ENCODE measurements around the gene TARS1. TPM values are rescaled to one million over a fixed set of nuclear protein-coding genes. Genes with fewer than 3 reads are reported as not detected.
"Not testable (repeated sequence)": the region's sequence is repeated elsewhere in the genome, so short reads cannot be mapped to it uniquely, and the experiment has no call there.

Gene TARS1
- total and polyA plus RNA-seq, 5 experiments from 2014 or later, result 50.1 to 189 (median 58.0) TPM

DNA sequence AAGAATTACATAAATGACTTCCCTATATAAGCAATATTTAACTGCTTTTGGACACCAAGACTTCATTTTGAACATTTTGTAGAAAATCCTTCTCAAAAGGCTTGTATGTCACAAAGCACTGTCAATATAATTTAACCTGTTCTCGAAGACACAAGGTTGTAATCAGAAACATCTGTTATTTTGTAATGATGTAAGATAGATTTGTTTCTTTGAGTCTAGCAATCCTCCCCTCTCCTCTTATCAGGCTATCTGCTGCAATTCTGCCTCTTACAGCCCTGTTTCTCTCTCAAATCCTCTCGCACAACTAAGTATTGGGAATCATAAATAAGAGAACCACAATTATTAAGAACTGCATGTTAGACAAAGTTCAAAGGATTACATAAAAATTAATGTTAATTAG is 18.6 kb upstream of the TARS1 start:
- DNase-seq, result no peak
- Mint-ChIP-seq H3K36me3 (no peaks in the 10 kb centered on the region), H3K9me3 (no peaks in the 10 kb centered on the region), H3K4me1 (no peaks in the 10 kb centered on the region), H3K4me3 (no peak overlapping the region), H3K27me3 (peaks cover 0 to 18% (median 9%) of the 10 kb centered on the region in 5 donors), H3K27ac (no peak overlapping the region)
- POLR2A ChIA-PET, result no interaction called here
- ATAC-seq, result no peak

GRCh38 chr5:33423018-33423630 is 17.6 kb upstream of the TARS1 start:
- Mint-ChIP-seq H3K4me3 (no peak overlapping the region), H3K9me3 (no peaks in the 10 kb centered on the region), H3K4me1 (no peaks in the 10 kb centered on the region), H3K36me3 (no peaks in the 10 kb centered on the region), H3K27me3 (peaks cover 4 to 24% (median 15%) of the 10 kb centered on the region in 5 donors), H3K27ac (no peak overlapping the region)
- POLR2A ChIA-PET, result no interaction called here
- no peak for ATAC-seq
- peak in 1 of 10 donors; percentile 5 for DNase-seq

DNA sequence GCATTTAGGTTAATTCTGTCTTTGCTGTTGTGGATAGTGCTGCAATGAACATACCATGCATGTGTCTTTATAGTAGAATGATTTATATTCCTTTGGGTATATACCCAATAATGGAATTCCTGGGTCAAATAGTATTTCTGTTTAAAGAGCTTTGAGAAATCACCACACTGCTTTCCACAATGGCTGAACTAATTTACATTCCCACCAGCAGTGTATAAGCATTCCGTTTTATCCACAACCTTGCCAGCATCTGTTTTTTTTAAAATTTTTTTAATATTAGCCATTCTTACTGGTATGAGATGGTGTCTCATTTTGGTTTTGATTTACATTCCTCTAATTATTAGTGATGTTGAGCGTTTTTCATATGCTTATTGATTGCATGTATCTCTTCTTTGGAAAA is 15.5 kb upstream of the TARS1 start:
- POLR2A ChIA-PET, result no interaction called here
- peaks cover 5 to 31% (median 24%) of the 10 kb centered on the region in 5 donors for H3K27me3 Mint-ChIP-seq
- DNase-seq (no peak), ATAC-seq (no peak)
- no peaks in the 10 kb centered on the region for H3K36me3 Mint-ChIP-seq
- no peak overlapping the region for H3K27ac Mint-ChIP-seq
- H3K4me3 Mint-ChIP-seq, result no peak overlapping the region
- no peaks in the 10 kb centered on the region for H3K4me1 Mint-ChIP-seq
- H3K9me3 Mint-ChIP-seq, result peaks cover 0 to 2% (median 0%) of the 10 kb centered on the region in 9 donors

GRCh38 chr5:33430983-33431382 is 9.8 kb upstream of the TARS1 start:
- DNase-seq (no peak), ATAC-seq (no peak)
- Mint-ChIP-seq H3K9me3 (peaks cover 0 to 2% (median 0%) of the 10 kb centered on the region in 9 donors), H3K4me3 (no peak overlapping the region), H3K27me3 (peaks cover 5 to 28% (median 20%) of the 10 kb centered on the region in 5 donors), H3K36me3 (no peaks in the 10 kb centered on the region), H3K27ac (no peak overlapping the region), H3K4me1 (peaks cover 0 to 6% (median 5%) of the 10 kb centered on the region in 4 donors)
- POLR2A ChIA-PET, result interaction anchor here (0.5 kb wide), 1 partner anchor 531 kb away, joined by 3 read pairs; no protein-coding TSS in a partner anchor

- DNase-seq (no peak), ATAC-seq (no peak)
- H3K4me1 Mint-ChIP-seq, result peaks cover 0 to 10% (median 7%) of the 10 kb centered on the region in 4 donors
- no peak overlapping the region for H3K27ac Mint-ChIP-seq
- H3K9me3 Mint-ChIP-seq, result peaks cover 0 to 2% (median 0%) of the 10 kb centered on the region in 9 donors
- POLR2A ChIA-PET, result no interaction called here
- H3K27me3 Mint-ChIP-seq, result peaks cover 2 to 12% (median 5%) of the 10 kb centered on the region in 5 donors
- no peak overlapping the region for H3K4me3 Mint-ChIP-seq
- no peaks in the 10 kb centered on the region for H3K36me3 Mint-ChIP-seq
Observed at GRCh38 chr5:33432656-33433055, 8.1 kb upstream of the TARS1 start.

- H3K9me3 Mint-ChIP-seq, result peaks cover 0 to 2% (median 0%) of the 10 kb centered on the region in 9 donors
- peaks cover under 1 to 6% (median 2%) of the 10 kb centered on the region in 5 donors for H3K27me3 Mint-ChIP-seq
- H3K4me1 Mint-ChIP-seq, result peaks cover 0 to 11% (median 9%) of the 10 kb centered on the region in 4 donors
- POLR2A ChIA-PET, result no interaction called here
- H3K27ac Mint-ChIP-seq, result no peak overlapping the region
- DNase-seq (no peak), ATAC-seq (no peak)
- H3K4me3 Mint-ChIP-seq, result no peak overlapping the region
- H3K36me3 Mint-ChIP-seq, result no peaks in the 10 kb centered on the region
Observed at GRCh38 chr5:33433303-33434240, 7.2 kb upstream of the TARS1 start.

DNA sequence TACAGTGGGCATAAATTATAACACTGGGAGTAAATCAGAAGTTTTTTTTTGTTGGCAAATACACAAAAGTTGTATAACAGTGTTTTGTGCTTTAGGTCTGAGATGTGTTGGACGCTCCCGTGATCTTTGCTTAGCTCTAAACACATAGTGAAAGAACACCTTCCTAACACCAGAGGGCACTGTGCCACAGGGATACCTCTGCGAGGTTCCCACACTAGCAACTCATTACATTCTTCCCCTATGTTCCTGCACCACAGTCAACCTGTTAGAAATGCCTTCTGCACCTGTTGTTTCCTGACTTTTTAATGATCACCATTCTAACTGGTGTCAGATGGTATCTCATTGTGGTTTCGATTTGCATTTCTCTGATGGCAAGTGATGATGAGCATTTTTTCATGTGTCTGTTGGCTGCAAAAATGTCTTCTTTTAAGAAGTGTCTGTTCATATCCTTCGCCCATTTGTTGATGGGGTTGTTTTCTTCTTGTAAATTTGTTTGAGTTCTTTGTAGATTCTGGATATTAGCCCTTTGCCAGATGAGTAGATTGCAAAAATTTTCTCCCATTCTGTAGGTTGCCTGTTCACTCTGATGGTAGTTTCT is 4.8 kb upstream of the TARS1 start:
- peak overlapping the region in 3 of 10 donors; percentile 1 to 49 (median 22) for H3K27ac Mint-ChIP-seq
- peak; percentile 34 to 46 for ATAC-seq
- H3K4me3 Mint-ChIP-seq, result not testable (repeated sequence)

GRCh38 chr5:33438996-33439395 is 1.8 kb upstream of the TARS1 start:
- no peak overlapping the region for H3K27ac Mint-ChIP-seq
- no peak for ATAC-seq
- no peak for DNase-seq
- peaks cover 0 to 3% (median 0%) of the 10 kb centered on the region in 3 donors for H3K36me3 Mint-ChIP-seq
- H3K27me3 Mint-ChIP-seq, result no peaks in the 10 kb centered on the region
- H3K4me3 Mint-ChIP-seq, result peak overlapping the region in 1 of 10 donors; percentile 25
- POLR2A ChIA-PET, result interaction anchor here (0.6 kb wide), 1 partner anchor 1156 kb away, joined by 3 read pairs; no protein-coding TSS in a partner anchor
- H3K4me1 Mint-ChIP-seq, result peaks cover 7 to 23% (median 22%) of the 10 kb centered on the region in 4 donors
- H3K9me3 Mint-ChIP-seq, result no peaks in the 10 kb centered on the region

More for the DNA sequence above, 4.8 kb upstream of the TARS1 start:
- H3K27me3 Mint-ChIP-seq, POLR2A ChIA-PET, H3K36me3 Mint-ChIP-seq, H3K9me3 Mint-ChIP-seq: not testable (repeated sequence)
- peaks cover 0 to 14% (median 10%) of the 10 kb centered on the region in 4 donors for H3K4me1 Mint-ChIP-seq
- DNase-seq, result peak; percentile 32 to 79 (median 59)

DNA sequence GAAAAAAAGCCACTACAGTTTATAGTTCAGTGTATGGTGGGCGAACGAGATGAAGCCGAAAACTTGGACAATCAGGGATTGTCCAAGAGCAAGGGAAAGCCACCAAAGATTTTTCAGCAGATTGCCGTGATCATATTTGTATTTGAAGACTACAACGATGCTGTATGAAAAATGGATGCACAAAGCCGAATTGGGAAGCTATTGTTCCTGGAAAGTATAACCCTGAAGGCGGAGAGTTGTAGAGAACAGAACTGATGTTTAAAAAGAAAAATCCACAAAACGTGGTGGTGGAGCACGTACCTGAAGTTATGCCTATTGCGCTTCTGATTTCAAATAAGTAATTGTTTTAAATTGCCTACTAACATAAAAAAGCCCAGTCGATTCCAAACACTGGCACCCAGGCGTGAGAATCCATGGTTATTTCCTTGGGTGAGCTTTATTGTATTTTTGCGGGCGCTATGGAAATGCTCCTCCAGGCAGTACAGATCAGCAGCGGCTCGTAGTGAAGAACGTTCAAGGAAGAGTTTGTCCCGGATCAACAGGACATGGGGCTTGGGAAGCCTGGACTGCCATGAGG is 772 bp upstream of the TARS1 start:
- no peak overlapping the region for H3K4me3 Mint-ChIP-seq
- H3K4me1 Mint-ChIP-seq, result peaks cover 10 to 32% (median 28%) of the 10 kb centered on the region in 4 donors
- no peak overlapping the region for H3K27ac Mint-ChIP-seq
- H3K27me3 Mint-ChIP-seq, result no peaks in the 10 kb centered on the region
- DNase-seq (no peak), ATAC-seq (no peak)
- peaks cover 0 to 9% (median 0%) of the 10 kb centered on the region in 3 donors for H3K36me3 Mint-ChIP-seq
- H3K9me3 Mint-ChIP-seq, result no peaks in the 10 kb centered on the region
- POLR2A ChIA-PET, result interaction anchor here (0.7 kb wide), 1 partner anchor 18 kb away, joined by 3 read pairs; no protein-coding TSS in a partner anchor

- Mint-ChIP-seq H3K36me3 (peaks cover 0 to 23% (median under 1%) of the 10 kb centered on the region in 3 donors), H3K27me3 (no peaks in the 10 kb centered on the region), H3K4me1 (peaks cover 15 to 39% (median 30%) of the 10 kb centered on the region in 4 donors), H3K4me3 (no peak overlapping the region), H3K9me3 (no peaks in the 10 kb centered on the region), H3K27ac (no peak overlapping the region)
- DNase-seq (peak in 1 of 10 donors; percentile 6), ATAC-seq (peak; percentile 34 to 51)
- POLR2A ChIA-PET, result no interaction called here
Observed at GRCh38 chr5:33441241-33442177, 744 bp downstream of the TARS1 start.

GRCh38 chr5:33444542-33444941 is 3.8 kb downstream of the TARS1 start:
- Mint-ChIP-seq H3K4me3 (no peak overlapping the region), H3K9me3 (no peaks in the 10 kb centered on the region), H3K36me3 (peaks cover 0 to 49% (median 7%) of the 10 kb centered on the region in 3 donors), H3K27me3 (no peaks in the 10 kb centered on the region), H3K4me1 (peaks cover 20 to 51% (median 37%) of the 10 kb centered on the region in 4 donors), H3K27ac (peak overlapping the region in 4 of 10 donors; percentile 21 to 79 (median 38))
- ATAC-seq, result no peak
- no peak for DNase-seq
- POLR2A ChIA-PET, result no interaction called here

All from naive thymus-derived CD8-positive, alpha-beta T cell (primary cell).